H1 (cell line): Measurements from ENCODE around the gene MGLL. TPM values are rescaled to one million over a fixed set of nuclear protein-coding genes. Genes with fewer than 3 reads are reported as not detected.

Experiments used
- CTCF ChIA-PET: fragments of 300-600 bp; sonication (Branson Sonifier 250); formaldehyde crosslinking; loops from one replicate; lab custom pipeline; 2021; ENCODE audit not compliant: partially characterized antibody; lab: Charles Lee
- POLR2A ChIA-PET: fragments of 300-600 bp; sonication (Branson Sonifier 250); formaldehyde crosslinking; loops from one replicate; lab custom pipeline; 2021; ENCODE audit warnings: inconsistent platforms; ENCODE audit not compliant: partially characterized antibody; lab: Charles Lee
- DNase-seq, 2 experiments: peaks; one replicate each; pipeline versions ENCODE4 v3.0.0 to v3.0.0-alpha.2; 2010 to 2022; ENCODE audit warnings: low spot score in 2 of 2, low read depth in 1 of 2, mixed read lengths in 1 of 2
- FAIRE-seq: peaks from 2 replicates; lab custom pipeline; 2011; peaks lifted over from hg19 to GRCh38; lab: Jason Lieb, UNC
- H2AFZ ChIP-seq: 2 replicates; pipeline ENCODE4 v1.8.1; 2012; ENCODE audit warnings: low read length, inconsistent platforms
- H2AK5ac ChIP-seq: 2 replicates; pipeline ENCODE4 v1.6.1; 2013; ENCODE audit warnings: low read depth, low read length
- H2BK120ac ChIP-seq: replicated peaks from 2 replicates; pipeline ENCODE3; 2013; ENCODE audit warnings: low read depth, low read length, inconsistent platforms
- H2BK12ac ChIP-seq: 2 replicates; pipeline ENCODE4 v1.6.1; 2013; ENCODE audit warnings: low read depth, low read length
- H2BK15ac ChIP-seq: 2 replicates; pipeline ENCODE4 v1.6.1; 2013; ENCODE audit warnings: low read length
- H2BK20ac ChIP-seq: 2 replicates; pipeline ENCODE4 v1.6.1; 2013; ENCODE audit warnings: low read length
- H2BK5ac ChIP-seq: 2 replicates; pipeline ENCODE4 v1.6.1; 2013; ENCODE audit warnings: low read depth, low read length
- H3K14ac ChIP-seq: 2 replicates; pipeline ENCODE4 v1.6.1; 2013; ENCODE audit warnings: inconsistent platforms; ENCODE audit not compliant: insufficient read length
- H3K18ac ChIP-seq: 2 replicates; pipeline ENCODE4 v1.6.1; 2013; ENCODE audit warnings: low read length; ENCODE audit errors: extremely low read depth
- H3K23ac ChIP-seq: 2 replicates; pipeline ENCODE4 v1.6.1; 2013; ENCODE audit warnings: inconsistent platforms; ENCODE audit not compliant: insufficient read length
- H3K23me2 ChIP-seq: 2 replicates; pipeline ENCODE4 v1.6.1; 2013; ENCODE audit warnings: low read depth, low read length
- H3K27ac ChIP-seq: 2 replicates; pipeline ENCODE4 v1.6.1; 2011; ENCODE audit warnings: low read depth, low read length, inconsistent platforms
- H3K27me3 ChIP-seq, 4 experiments: replicated peaks in 1 of 4; 1 replicate in 1 of 4; 2 replicates in 3 of 4; pipeline versions ENCODE4 v1.6.1 to v1.8.1; 2011 to 2013; ENCODE audit warnings: low read length in 3 of 4, mild to moderate bottlenecking in 3 of 4, inconsistent platforms in 2 of 4, mixed read lengths in 2 of 4, moderate library complexity in 1 of 4; ENCODE audit not compliant: control insufficient read depth in 3 of 4, insufficient read depth in 3 of 4; ENCODE audit errors: extremely low read depth in 1 of 4
- H3K36me3 ChIP-seq, 4 experiments: 2 replicates each; pipeline versions ENCODE4 v1.6.1 to v1.8.1; 2011 to 2013; ENCODE audit warnings: mild to moderate bottlenecking in 4 of 4, low read length in 3 of 4, moderate library complexity in 2 of 4, control low read depth in 1 of 4, inconsistent platforms in 1 of 4; ENCODE audit not compliant: insufficient read depth in 4 of 4, control insufficient read depth in 2 of 4
- H3K4ac ChIP-seq: replicated peaks from 2 replicates; pipeline ENCODE3; 2013; ENCODE audit warnings: low read length, low read depth, mixed read lengths, inconsistent platforms; ENCODE audit not compliant: insufficient read length
- H3K4me1 ChIP-seq, 4 experiments: replicated peaks in 1 of 4; 1 replicate in 1 of 4; 2 replicates in 3 of 4; pipeline versions ENCODE4 v1.6.1 to v1.8.1; 2011 to 2013; ENCODE audit warnings: low read length in 3 of 4, inconsistent platforms in 2 of 4, mixed read lengths in 1 of 4; ENCODE audit not compliant: insufficient read depth in 4 of 4, control insufficient read depth in 3 of 4
- H3K4me2 ChIP-seq, 2 experiments: 2 replicates each; pipeline versions ENCODE4 v1.6.1 to v1.8.1; 2011 to 2013; ENCODE audit warnings: low read depth in 2 of 2, low read length in 2 of 2, control low read depth in 1 of 2, inconsistent platforms in 1 of 2, mild to moderate bottlenecking in 1 of 2; ENCODE audit not compliant: insufficient read depth in 1 of 2
- H3K4me3 ChIP-seq, 4 experiments: fragments of 200-600, 300-600 bp in 1 of 4; sonication (generic), shearing (Covaris generic), sonication (Bioruptor Twin) in 1 of 4; 2 replicates each; pipeline versions ENCODE4 v1.5.1 to v1.8.1; 2011 to 2016; ENCODE audit warnings: low read length in 4 of 4, low read depth in 3 of 4, control low read depth in 2 of 4, inconsistent platforms in 2 of 4, mild to moderate bottlenecking in 2 of 4, mixed read lengths in 1 of 4, moderate library complexity in 1 of 4; ENCODE audit not compliant: insufficient read depth in 2 of 4; ENCODE audit errors: extremely low read depth in 1 of 4
- H3K56ac ChIP-seq: replicated peaks from 2 replicates; pipeline ENCODE3; 2013; ENCODE audit warnings: low read depth, mild to moderate bottlenecking, mixed read lengths, low read length, inconsistent platforms; ENCODE audit not compliant: insufficient read length
- H3K79me1 ChIP-seq: 2 replicates; pipeline ENCODE4 v1.6.1; 2013; ENCODE audit warnings: low read depth, low read length, control low read depth
- H3K79me2 ChIP-seq, 2 experiments: 2 replicates each; pipeline versions ENCODE4 v1.6.1 to v1.8.1; 2012 to 2013; ENCODE audit warnings: low read length in 2 of 2, mild to moderate bottlenecking in 2 of 2, inconsistent platforms in 1 of 2; ENCODE audit not compliant: insufficient read depth in 2 of 2, control insufficient read depth in 1 of 2
- H3K9ac ChIP-seq, 4 experiments: replicated peaks in 1 of 4; 1 replicate in 1 of 4; 2 replicates in 3 of 4; pipeline versions ENCODE4 v1.6.1 to v1.8.1; 2011 to 2013; ENCODE audit warnings: low read depth in 3 of 4, low read length in 3 of 4, control low read depth in 2 of 4, mild to moderate bottlenecking in 2 of 4, moderate library complexity in 2 of 4, inconsistent platforms in 1 of 4; ENCODE audit errors: extremely low read depth in 1 of 4
- H3K9me3 ChIP-seq, 2 experiments: 2 replicates each; pipeline versions ENCODE4 v1.6.1 to v1.8.1; 2012 to 2013; ENCODE audit warnings: mild to moderate bottlenecking in 2 of 2, moderate library complexity in 2 of 2, control low read depth in 1 of 2, inconsistent platforms in 1 of 2, low read depth in 1 of 2, low read length in 1 of 2, mixed read lengths in 1 of 2; ENCODE audit not compliant: insufficient read depth in 2 of 2
- H4K20me1 ChIP-seq, 2 experiments: replicated peaks in 1 of 2; 2 replicates each; pipeline versions ENCODE3 to v1.8.1; 2011 to 2013; ENCODE audit warnings: inconsistent platforms in 2 of 2, low read length in 2 of 2, mild to moderate bottlenecking in 1 of 2; ENCODE audit not compliant: insufficient read depth in 2 of 2, control insufficient read depth in 1 of 2
- H4K5ac ChIP-seq: 2 replicates; pipeline ENCODE4 v1.6.1; 2013; ENCODE audit warnings: low read length, low read depth, mixed read lengths, inconsistent platforms; ENCODE audit not compliant: insufficient read length
- H4K8ac ChIP-seq: 2 replicates; pipeline ENCODE4 v1.8.0; 2013; ENCODE audit warnings: mild to moderate bottlenecking, moderate library complexity, low read length, inconsistent platforms; ENCODE audit not compliant: insufficient read depth; ENCODE audit errors: extremely low read depth
- H4K91ac ChIP-seq: replicated peaks from 2 replicates; pipeline ENCODE3; 2013; ENCODE audit warnings: low read length, mixed read lengths, inconsistent platforms; ENCODE audit not compliant: insufficient read length
- ASH2L ChIP-seq: fragments of 200-600, 300-600 bp; sonication (generic); IDR thresholded peaks from one replicate; pipeline ENCODE4 v1.7.1; 2017; ENCODE audit warnings: low read length
- CBX5 ChIP-seq: fragments of 300-800, 300-1000 bp; sonication (generic); IDR thresholded peaks from 2 replicates; pipeline ENCODE4 v1.7.1; 2016; ENCODE audit warnings: antibody characterized with exemption, low read length, low read depth
- CHD1 ChIP-seq: IDR thresholded peaks from 2 replicates; pipeline ENCODE4 v1.6.1; 2012; ENCODE audit warnings: low read depth, low read length, improper control_type of control experiment
- CHD2 ChIP-seq: IDR thresholded peaks from 2 replicates; pipeline ENCODE4 v1.6.1; 2012; ENCODE audit warnings: low read length, improper control_type of control experiment
- EGR1 ChIP-seq: IDR thresholded peaks from 2 replicates; pipeline ENCODE4 v1.6.1; 2011; ENCODE audit warnings: low read depth, low read length, borderline replicate concordance
- EZH2 ChIP-seq: fragments of 200-600 bp; sonication (generic); IDR thresholded peaks from 2 replicates; pipeline ENCODE4 v1.7.1; 2012; ENCODE audit warnings: low read depth, mild to moderate bottlenecking, moderate library complexity, low read length, inconsistent platforms; ENCODE audit not compliant: severe bottlenecking
- KDM5A ChIP-seq: fragments of 200-600 bp; IDR thresholded peaks from 2 replicates; pipeline ENCODE4 v1.7.1; 2012; ENCODE audit warnings: mild to moderate bottlenecking, low read length, inconsistent platforms, mixed read lengths
- POLR2AphosphoS5 ChIP-seq: IDR thresholded peaks from 2 replicates; pipeline ENCODE4 v1.6.1; 2011; ENCODE audit warnings: low read depth, low read length
- RBBP5 ChIP-seq: IDR thresholded peaks from 2 replicates; pipeline ENCODE4 v1.7.1; 2012; ENCODE audit warnings: low read depth, mild to moderate bottlenecking, inconsistent platforms, low read length, moderate library complexity, borderline replicate concordance
- SIX5 ChIP-seq: IDR thresholded peaks from 2 replicates; pipeline ENCODE4 v1.6.1; 2011; ENCODE audit warnings: mild to moderate bottlenecking, low read depth, low read length
- SP4 ChIP-seq: IDR thresholded peaks from 2 replicates; pipeline ENCODE4 v1.6.1; 2012; ENCODE audit warnings: low read length, inconsistent platforms
- SUZ12 ChIP-seq: fragments of 200-600 bp; sonication (generic); IDR thresholded peaks from 2 replicates; pipeline ENCODE4 v1.6.1; 2012; ENCODE audit warnings: mild to moderate bottlenecking, inconsistent platforms, low read length, moderate library complexity, mixed read lengths
- TAF1 ChIP-seq: IDR thresholded peaks from 2 replicates; pipeline ENCODE4 v1.6.1; 2011; ENCODE audit warnings: mild to moderate bottlenecking, low read depth, low read length
- polyA plus RNA-seq, 7 experiments: library from polyadenylated mRNA; depleted of rRNA in 3 of 7; stranded (reverse) in 5 of 7; unstranded in 2 of 7; fragments of >200 nt in 5 of 7; fragments of 200-250 nt in 2 of 7; gene quantifications; 1 replicate in 5 of 7; 2 replicates in 1 of 7; 4 replicates in 1 of 7; pipeline versions ENCODE4 v1.2.1 to v1.2.3, GENCODE V29; 2011 to 2013; ENCODE audit warnings: missing spikeins in 2 of 7, mixed read lengths in 2 of 7
- total RNA-seq: library from RNA; stranded (reverse); fragmentation: NEBNext Ultra II Directional; extraction: Animal tissue kit (Norgen Biotek cat#: 25700); gene quantifications from 2 replicates; pipeline ENCODE4 v1.2.1, GENCODE V29; 2021
- TF ChIP-seq, protein P1 (sequence below): IDR thresholded peaks from 2 replicates; pipeline ENCODE4 v1.6.1; 2012; ENCODE audit warnings: inconsistent platforms

The MGLL gene
- total and polyA plus RNA-seq, 2 of the 8 experiments (the other 6 are each of a cell fraction or from before 2014, with no cell fraction given), result 0.05 to 0.34 TPM

DNA sequence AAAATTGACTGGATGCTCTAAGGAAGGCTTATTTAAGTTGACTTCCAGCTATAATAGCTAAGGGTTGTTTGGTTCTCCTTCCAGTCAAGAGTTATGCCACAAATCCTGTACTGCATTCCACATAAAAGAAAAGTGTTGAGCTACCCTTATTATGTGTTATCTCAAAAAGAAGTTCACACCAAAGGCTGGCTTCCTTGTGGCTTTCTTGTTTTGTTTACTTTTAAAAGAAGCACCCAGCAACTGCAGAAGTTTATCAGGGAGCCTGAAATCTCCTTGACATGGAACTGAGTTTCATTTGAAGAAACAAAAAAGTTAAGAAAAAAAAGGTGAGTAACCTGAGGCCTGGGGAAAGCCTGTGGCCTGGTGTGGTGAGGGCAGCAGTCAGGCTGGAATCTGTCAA lies 10.2 kb downstream of the MGLL start:
- CTCF ChIA-PET, result interaction anchor here (1.5 kb wide), 1 partner anchor 19 kb away, joined by 5 read pairs; no protein-coding TSS in a partner anchor
- no peaks in the 10 kb centered on the region for H3K79me2 ChIP-seq
- 0 out of 4 replicates have a peak, but pooled peaks cover 0 to 4% of the 10 kb centered on the region in 2 experiments for H3K9me3 ChIP-seq
- no peak overlapping the region for H2BK20ac ChIP-seq
- H3K9ac ChIP-seq, result no peak overlapping the region
- no peak overlapping the region for H2AK5ac ChIP-seq
- no peaks in the 10 kb centered on the region for H3K4me1 ChIP-seq
- H4K8ac ChIP-seq, result no peak overlapping the region
- no peak overlapping the region for H2BK15ac ChIP-seq
- no peaks in the 10 kb centered on the region for H3K27me3 ChIP-seq
- no peaks in the 10 kb centered on the region for H3K36me3 ChIP-seq
- DNase-seq (no peak), FAIRE-seq (no peak)
- POLR2A ChIA-PET, result no interaction called here
- no peak overlapping the region for H2BK120ac ChIP-seq
- no peak overlapping the region for H3K4me3 ChIP-seq
- H2AFZ ChIP-seq, result no peak overlapping the region
- no peak overlapping the region for H3K56ac ChIP-seq
- H3K4me2 ChIP-seq, result no peak overlapping the region
- no peak overlapping the region for H3K18ac ChIP-seq
- no peak overlapping the region for H3K23ac ChIP-seq
- H3K27ac ChIP-seq, result no peak overlapping the region
- no peaks in the 10 kb centered on the region for H3K23me2 ChIP-seq
- H4K20me1 ChIP-seq, result no peaks in the 10 kb centered on the region
- no peak overlapping the region for H4K91ac ChIP-seq
- H3K14ac ChIP-seq, result no peak overlapping the region
- no peak overlapping the region for H2BK5ac ChIP-seq
- TF ChIP-seq EGR1 (no peak), CBX5 (no peak), RBBP5 (no peak), SIX5 (no peak), ASH2L (no peak), EZH2 (no peak), TAF1 (no peak), SP4 (no peak), CHD2 (no peak), CHD1 (no peak), POLR2AphosphoS5 (no peak), KDM5A (no peak), SUZ12 (no peak)
- TF ChIP-seq, protein P1, sequence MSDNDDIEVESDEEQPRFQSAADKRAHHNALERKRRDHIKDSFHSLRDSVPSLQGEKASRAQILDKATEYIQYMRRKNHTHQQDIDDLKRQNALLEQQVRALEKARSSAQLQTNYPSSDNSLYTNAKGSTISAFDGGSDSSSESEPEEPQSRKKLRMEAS, result no peak
- no peak overlapping the region for H3K4ac ChIP-seq
- H3K79me1 ChIP-seq, result no peaks in the 10 kb centered on the region
- H2BK12ac ChIP-seq, result no peak overlapping the region
- H4K5ac ChIP-seq, result no peak overlapping the region
